ENCODE measurements around the gene DMRTA2. TPM values are rescaled to one million over a fixed set of nuclear protein-coding genes. Genes with fewer than 3 reads are reported as not detected.

Gene DMRTA2
- under 0.01 TPM in 1 of 2 replicates, not detected in the other for total RNA-seq

GRCh38 chr1:50422946-50423669 is at the start of gene DMRTA2:
DMRTA2 (minus strand) TSS chr1:50423443; CDS start chr1:50421536, 1,907 bp downstream.

